HFFc6 (cell line): Measurements from ENCODE around the gene AP1G1. TPM values are rescaled to one million over a fixed set of nuclear protein-coding genes. Genes with fewer than 3 reads are reported as not detected.

Experiments used
- DNase-seq: peaks from one replicate; pipeline ENCODE4 v3.0.0-alpha.2; 2018
- H3K27ac Mint-ChIP-seq: 2 replicates; pipeline ENCODE4 v1.8.0; 2020; ENCODE audit warnings: mild to moderate bottlenecking, mixed read lengths
- H3K27me3 Mint-ChIP-seq: 2 replicates; pipeline ENCODE4 v1.8.0; 2021; ENCODE audit warnings: mild to moderate bottlenecking, moderate library complexity, mixed read lengths; ENCODE audit not compliant: insufficient read depth
- H3K36me3 Mint-ChIP-seq: 2 replicates; pipeline ENCODE4 v1.8.0; 2021; ENCODE audit warnings: low read depth, mixed read lengths
- H3K4me1 Mint-ChIP-seq: 2 replicates; pipeline ENCODE4 v1.8.0; 2020; ENCODE audit warnings: low read depth, mixed read lengths
- H3K4me3 Mint-ChIP-seq: 2 replicates; pipeline ENCODE4 v1.8.0; 2020; ENCODE audit warnings: mild to moderate bottlenecking, moderate library complexity, mixed read lengths
- H3K9me3 Mint-ChIP-seq: 2 replicates; pipeline ENCODE4 v1.8.0; 2020; ENCODE audit warnings: mild to moderate bottlenecking, mixed read lengths
- CTCF ChIP-seq: fragments of 200-600 bp; sonication (generic); IDR thresholded peaks from 2 replicates; pipeline ENCODE4 v1.5.0; 2021; ENCODE audit warnings: antibody characterized with exemption, mild to moderate bottlenecking
- total RNA-seq, 6 experiments: library from RNA; stranded (reverse); fragmentation: NEBNext Ultra II Directional; extraction: Animal tissue kit (Norgen Biotek cat#: 25700); gene quantifications; 2 replicates in 1 of 6; 3 replicates in 5 of 6; pipeline ENCODE4 v1.2.3, GENCODE V29; 2021

Gene AP1G1
- total RNA-seq, 6 experiments from 2014 or later = 87.5 to 115 (median 106) TPM

GRCh38 chr16:71734511-71734910 lies 74.1 kb downstream of the AP1G1 start:
- H3K27me3 Mint-ChIP-seq = peaks cover 2% of the 10 kb centered on the region; the same call in 1 of the 2 replicates
- H3K27ac Mint-ChIP-seq = no peak overlapping the region
- TF ChIP-seq CTCF = no peak
- no peak for DNase-seq
- H3K9me3 Mint-ChIP-seq = no peaks in the 10 kb centered on the region
- no peak overlapping the region for H3K4me3 Mint-ChIP-seq
- peaks cover 69% of the 10 kb centered on the region for H3K36me3 Mint-ChIP-seq
- no peaks in the 10 kb centered on the region for H3K4me1 Mint-ChIP-seq

GRCh38 chr16:71732587-71732986 lies 76.0 kb downstream of the AP1G1 start:
- no peak for DNase-seq
- no peak overlapping the region for H3K4me3 Mint-ChIP-seq
- 0 out of 2 replicates have a peak, but pooled peaks cover 3% of the 10 kb centered on the region for H3K4me1 Mint-ChIP-seq
- no peak for TF ChIP-seq CTCF
- no peaks in the 10 kb centered on the region for H3K9me3 Mint-ChIP-seq
- peaks cover 56% of the 10 kb centered on the region for H3K36me3 Mint-ChIP-seq
- no peak overlapping the region for H3K27ac Mint-ChIP-seq
- H3K27me3 Mint-ChIP-seq = peaks cover 2% of the 10 kb centered on the region; the same call in 1 of the 2 replicates

GRCh38 chr16:71727551-71728324 lies 80.9 kb downstream of the AP1G1 start:
- TF ChIP-seq CTCF = no peak
- DNase-seq = no peak
- Mint-ChIP-seq H3K27me3 (peaks cover 2% of the 10 kb centered on the region; the same call in 1 of the 2 replicates), H3K36me3 (peaks cover 31% of the 10 kb centered on the region), H3K4me3 (no peak overlapping the region), H3K27ac (no peak overlapping the region), H3K4me1 (peaks cover 18% of the 10 kb centered on the region), H3K9me3 (no peaks in the 10 kb centered on the region)

- Mint-ChIP-seq H3K4me3 (no peak overlapping the region), H3K27me3 (no peaks in the 10 kb centered on the region), H3K36me3 (peaks cover 21% of the 10 kb centered on the region), H3K9me3 (no peaks in the 10 kb centered on the region), H3K4me1 (peaks cover 22% of the 10 kb centered on the region), H3K27ac (no peak overlapping the region)
- no peak for TF ChIP-seq CTCF
- DNase-seq = no peak
These were observed 81.9 kb downstream of the AP1G1 start for GRCh38 chr16:71726476-71727315.

- H3K4me1 Mint-ChIP-seq = peaks cover 24% of the 10 kb centered on the region
- no peaks in the 10 kb centered on the region; the same call in 1 of the 2 replicates for H3K27me3 Mint-ChIP-seq
- peak within 1 kb of the TSS; percentile 55 for H3K27ac Mint-ChIP-seq
- peak within 1 kb of the TSS; percentile 86 for H3K4me3 Mint-ChIP-seq
- no peak for TF ChIP-seq CTCF
- DNase-seq = no peak
- H3K36me3 Mint-ChIP-seq = peaks cover 4% of the 10 kb centered on the region; the same call in 1 of the 2 replicates
- H3K9me3 Mint-ChIP-seq = no peaks in the 10 kb centered on the region
These were observed 84.3 kb downstream of the AP1G1 start, which contains the start of gene PHLPP2 for GRCh38 chr16:71724320-71724751. Gene PHLPP2 (minus strand): TSS chr16:71724701. CDS start chr16:71714795, 9,906 bp downstream.
